HG02870 (cell line): ENCODE measurements around the gene PNLIP.
A peak's percentile ranks its signal among the peaks of the same experiment; 100 is the strongest.

Experiments used
- ATAC-seq: cut with Tn5 transposase; IDR thresholded peaks from one replicate; pipeline ENCODE4 v1.9.1; 2021; ENCODE audit warnings: mild to moderate bottlenecking, moderate library complexity; ENCODE audit not compliant: unreplicated experiment

PNLIP gene

DNA sequence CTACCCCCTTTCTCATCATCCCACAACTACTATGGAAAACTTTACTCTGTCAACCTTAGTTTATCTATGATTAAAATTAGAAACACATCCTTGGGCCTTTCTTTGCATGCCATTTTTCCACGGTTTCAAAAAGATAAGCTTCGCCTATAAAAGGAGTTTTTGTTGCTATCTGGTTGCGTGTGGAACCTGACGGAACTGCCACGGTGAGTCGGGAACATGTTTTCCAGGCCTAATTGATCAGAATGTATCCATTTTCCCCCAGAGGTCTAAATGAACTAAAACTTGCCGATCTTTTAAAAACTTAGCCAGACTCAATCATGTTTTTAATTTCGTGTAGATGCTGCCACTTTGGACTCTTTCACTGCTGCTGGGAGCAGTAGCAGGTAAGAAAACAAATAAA lies at the start of gene PNLIP:
Gene PNLIP (plus strand): TSS at position 176 of the 400 bp plus-strand sequence. CDS start 162 bp downstream, at position 338.
- ATAC-seq, result no peak

DNA sequence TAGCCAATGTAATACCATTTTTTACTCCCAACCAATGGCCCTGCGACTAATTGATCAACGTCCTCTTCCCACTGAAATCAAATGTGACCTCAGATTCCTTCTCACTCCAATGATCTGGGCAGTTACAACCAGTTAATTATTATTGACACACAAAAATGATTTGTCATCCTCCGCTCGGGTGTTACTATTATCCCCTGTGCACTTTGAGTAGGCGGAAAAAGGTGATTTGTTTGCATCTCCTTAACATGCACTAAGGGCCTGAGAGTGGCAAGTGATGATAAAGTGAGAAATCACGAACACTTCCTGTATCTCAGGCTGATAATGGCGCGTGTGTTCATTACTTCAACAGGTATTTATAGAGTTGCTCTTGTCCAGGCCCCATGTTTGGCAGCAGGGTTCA lies 40.9 kb upstream of the PNLIP start:
- ATAC-seq, result no peak

DNA sequence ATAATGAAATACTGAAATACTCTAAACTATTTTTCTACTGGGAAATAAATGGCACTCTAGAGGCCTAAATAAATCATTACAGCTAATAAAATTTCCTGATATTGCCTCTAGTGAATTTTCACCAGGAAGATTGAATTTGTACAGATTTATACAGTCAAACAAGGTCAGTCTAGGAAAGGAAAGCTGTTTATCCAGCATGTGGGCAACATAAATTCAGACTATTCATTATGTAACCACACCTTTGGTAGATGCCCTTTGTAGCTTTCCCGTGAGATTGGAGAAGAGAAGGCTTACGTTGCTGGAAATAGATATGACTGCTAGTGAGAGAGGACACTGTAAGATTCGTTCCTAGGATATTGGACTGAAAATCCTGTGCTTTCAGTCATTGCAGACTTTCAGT lies 35.2 kb upstream of the PNLIP start:
- ATAC-seq, result no peak

DNA sequence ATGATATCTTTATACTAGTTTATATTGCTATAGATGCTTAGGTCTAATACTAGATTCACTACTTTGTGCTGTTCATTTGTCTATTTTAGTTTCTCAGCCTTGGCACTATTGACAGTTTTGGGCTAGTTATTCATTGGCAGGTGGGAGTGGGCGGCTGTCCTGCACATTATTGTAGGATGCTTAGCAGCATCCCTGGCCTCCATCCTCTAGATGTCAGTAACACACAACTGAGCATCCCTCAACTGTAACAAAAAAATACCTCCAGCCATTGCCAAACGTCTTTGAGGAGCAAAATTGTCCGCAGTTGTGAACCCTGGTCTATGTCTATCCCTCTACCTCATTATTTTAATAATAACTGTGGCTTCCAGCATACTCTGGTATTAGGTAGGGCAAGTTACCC lies 34.4 kb upstream of the PNLIP start:
- ATAC-seq, result no peak

DNA sequence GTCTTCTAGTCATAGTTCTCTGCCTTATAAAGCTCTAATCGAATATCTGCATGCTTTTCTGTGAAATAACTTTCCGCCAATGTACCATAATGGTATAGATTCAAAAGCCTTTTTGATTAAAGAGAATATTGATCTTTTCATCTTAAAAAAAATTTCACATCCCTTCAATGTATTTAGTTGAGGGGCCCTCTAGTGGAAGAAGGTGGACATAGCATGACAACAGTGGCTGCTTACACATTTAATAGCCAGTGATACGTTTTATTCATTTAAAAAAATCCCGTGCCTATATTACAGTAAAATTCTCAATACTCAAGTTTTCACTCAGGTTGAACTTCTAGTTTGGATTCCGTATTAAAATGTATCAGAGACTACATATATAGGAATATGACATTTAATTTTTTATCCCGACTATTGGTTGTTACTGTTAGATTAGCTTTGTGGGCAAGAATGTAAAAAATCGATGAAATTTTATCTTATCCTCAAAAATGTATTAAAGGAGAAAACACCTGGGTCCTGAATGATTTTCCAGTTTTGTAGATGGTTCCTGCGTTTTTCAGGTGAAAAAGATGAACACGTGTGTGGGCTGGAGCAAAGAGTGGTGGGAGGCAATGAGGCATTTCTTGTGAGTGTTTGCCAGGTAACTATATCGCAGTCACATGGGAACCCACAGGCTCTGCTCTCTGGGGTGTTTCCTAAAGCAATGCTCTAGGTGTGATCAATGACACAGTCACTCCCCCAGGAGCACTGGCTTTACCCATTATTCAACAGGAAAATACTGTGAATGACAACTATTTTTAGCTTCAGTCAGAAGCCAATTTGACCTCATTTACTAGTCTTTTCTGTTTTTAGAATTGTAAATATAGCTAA lies 24.1 kb upstream of the PNLIP start:
- ATAC-seq, result peak; percentile 71

DNA sequence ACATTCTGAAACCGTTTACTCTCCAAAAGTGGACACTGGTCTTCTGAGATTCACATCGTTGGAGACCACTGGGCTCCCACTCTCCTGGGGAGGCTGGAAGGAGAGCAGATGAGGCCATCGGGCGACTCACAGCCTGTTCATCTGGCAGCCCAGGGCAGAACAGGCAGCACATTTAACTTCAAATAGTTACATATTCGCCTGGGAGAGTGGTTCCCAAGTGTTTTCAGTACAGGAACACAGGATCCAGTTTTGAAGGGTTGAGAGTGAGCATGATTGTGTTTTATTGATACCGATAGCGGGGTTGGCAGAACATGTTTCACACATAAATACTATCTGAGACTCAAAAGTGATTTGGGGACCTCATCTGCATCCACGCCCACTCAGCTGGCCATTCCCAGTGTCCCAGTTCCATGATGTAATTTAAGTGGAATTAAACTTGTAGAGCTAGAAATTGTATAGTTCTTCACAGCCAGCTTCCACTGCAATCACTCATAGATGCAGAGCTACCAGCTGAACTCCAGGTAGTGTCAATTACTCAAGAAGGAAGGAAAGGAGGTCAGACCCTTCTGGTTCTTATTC lies 22.8 kb upstream of the PNLIP start:
- no peak for ATAC-seq

DNA sequence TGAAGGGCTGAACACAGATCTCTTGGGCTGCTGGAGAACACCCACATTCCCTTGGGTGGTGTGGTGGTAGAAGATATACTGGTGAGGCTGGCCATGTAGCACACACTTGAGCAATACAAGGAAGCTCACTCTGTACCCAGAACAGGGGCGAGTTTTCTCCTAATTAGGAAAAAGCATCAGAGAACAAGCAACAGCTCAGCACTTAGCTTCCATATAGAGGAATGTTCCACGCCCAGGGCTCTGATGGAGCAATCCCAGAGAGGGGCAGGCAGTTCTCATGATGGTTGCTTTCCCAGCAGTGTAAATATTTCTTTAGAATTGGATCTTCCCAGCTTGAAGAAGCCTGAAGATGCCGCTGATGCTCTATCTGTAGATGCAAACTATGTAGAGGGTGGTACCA lies 21.0 kb upstream of the PNLIP start:
- ATAC-seq, result no peak

DNA sequence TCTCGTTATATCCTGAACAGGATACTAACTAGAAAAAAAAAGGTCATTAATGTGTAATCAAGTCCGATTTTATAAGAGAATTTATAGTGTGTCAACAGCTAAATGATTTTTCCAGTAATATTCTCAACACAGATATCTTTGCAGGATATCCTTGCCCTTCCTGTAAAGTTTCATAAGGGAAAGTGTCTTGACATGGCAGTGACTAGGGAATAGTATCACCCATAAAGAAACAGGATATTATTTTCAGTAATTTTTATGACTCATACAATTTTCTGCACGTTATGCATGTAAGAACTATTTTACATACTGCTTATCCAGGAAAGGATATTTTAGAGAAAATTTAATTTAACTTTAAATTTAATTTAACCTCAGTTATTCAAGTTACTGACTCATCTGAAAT lies 19.5 kb upstream of the PNLIP start:
- ATAC-seq, result no peak

DNA sequence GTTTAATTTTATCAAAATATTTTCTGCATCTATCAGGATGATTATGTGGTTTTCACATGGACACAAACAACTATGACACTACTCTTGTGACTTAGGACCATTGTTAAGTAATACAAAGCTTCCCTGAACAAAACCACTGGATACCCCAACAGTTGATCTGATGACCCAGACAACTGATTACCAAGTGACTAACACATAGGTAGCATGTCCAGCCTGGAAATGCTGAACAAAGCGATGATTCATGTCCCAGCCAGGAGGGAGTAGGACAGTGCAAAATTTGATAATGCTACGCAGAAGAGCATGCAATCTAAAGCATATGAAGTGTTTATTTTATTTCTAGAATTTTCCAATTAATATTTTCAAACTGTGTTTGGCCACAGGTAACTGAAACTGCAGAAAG lies 8.9 kb upstream of the PNLIP start:
- no peak for ATAC-seq

DNA sequence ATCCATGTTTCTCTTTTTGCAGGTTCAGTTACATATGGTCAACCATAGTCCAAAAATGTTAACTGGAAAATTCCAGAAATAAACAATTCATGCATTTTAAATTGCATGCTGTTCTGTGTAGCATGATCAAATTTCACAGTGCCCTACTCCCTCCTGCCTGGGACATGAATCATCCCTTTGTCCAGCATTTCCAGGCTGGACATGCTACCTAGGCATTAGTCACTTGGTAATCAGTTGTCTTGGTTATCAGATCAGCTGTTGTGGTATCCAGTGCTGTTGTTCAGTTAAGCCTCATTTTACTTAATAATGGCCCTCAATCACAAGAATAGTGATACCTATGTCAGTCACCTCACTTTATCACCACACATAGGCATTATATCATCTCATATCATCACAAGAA lies 7.3 kb upstream of the PNLIP start:
- no peak for ATAC-seq

DNA sequence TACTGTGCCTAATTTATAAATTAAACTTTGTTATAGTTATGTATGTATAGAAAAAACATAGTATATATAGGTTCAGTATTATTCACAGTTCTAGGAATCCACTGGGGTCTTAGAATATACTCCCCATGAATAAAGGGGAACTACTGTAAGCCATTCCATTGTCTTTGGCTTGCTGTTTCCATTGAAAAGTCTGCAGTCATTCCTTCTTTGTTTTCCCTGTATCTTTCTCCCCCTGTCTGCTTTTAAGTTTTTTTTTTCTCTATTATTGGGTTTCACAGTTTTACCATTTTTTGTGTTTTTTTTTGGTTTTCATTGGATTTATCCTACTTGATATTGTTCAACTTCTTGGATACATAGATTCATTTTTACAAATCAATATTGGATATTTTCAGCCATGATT lies 6.7 kb upstream of the PNLIP start:
- ATAC-seq, result no peak

DNA sequence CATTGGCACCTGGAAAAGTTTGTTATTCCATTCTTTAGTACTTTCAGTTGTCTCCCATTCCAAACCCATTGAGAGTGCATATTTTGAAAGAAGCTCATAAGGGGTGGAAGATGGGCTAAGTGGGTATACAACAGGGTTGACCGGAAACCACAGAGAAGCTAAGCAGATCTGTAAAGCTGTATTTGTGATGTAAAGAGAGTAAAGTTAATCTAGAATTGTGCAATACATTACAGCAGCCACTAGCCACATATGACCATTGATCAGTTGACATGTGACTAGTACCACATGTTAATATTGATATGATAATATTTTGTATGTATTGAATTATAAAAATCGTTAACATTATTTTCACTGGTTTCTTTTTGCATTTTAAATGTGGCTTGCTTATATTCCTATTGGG lies 4.9 kb upstream of the PNLIP start:
- ATAC-seq, result no peak

DNA sequence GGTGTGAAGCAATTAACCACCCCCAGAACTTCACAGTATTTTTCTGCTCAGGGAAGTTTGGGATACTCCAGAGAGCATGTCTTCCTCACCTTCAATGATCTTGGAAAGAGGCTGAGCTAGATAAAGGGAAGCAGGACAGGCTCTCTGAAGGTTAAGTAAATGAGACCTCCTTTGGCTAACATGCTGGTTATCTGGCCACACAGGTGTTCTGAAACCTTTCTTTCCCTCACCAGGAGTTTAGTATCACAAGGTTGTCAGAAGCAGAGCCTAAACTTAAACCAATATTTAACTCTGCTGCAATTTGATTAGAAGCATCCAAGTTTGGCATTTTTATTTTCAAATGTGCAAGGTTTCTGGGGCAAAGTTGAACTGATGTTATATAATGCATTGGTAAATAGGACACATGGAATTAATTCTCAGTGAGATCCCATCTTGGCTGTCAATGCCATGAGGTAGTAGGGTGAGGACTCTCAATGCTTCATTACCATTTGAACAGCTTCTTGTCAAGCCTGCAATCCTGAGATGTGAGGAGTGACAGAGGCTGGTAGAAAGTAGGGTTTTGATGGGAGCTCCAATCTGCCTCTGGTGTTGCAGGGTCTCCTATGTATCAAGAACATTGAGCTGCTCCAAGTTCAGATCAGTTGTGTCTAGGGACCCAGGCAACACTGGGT lies 3.6 kb upstream of the PNLIP start:
- ATAC-seq, result no peak

DNA sequence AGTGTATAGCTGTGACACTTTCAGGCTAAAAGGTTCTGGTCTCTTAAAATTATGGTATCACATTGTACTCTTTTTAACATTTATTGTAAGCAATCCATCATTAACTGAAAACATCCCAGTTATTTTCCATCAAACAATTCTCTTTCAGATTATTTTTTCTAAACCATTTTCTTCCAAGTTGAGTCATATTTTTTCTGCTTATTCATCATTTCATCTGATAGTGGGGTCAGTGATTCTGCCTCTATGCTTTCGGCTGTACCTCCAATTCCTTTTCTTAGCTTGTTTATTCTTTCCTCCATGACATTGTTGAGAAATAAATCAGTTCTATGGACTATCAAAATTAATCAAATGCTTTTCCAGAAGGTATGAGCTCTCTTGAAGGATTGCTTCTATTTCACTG lies 609 bp upstream of the PNLIP start:
- ATAC-seq, result no peak

DNA sequence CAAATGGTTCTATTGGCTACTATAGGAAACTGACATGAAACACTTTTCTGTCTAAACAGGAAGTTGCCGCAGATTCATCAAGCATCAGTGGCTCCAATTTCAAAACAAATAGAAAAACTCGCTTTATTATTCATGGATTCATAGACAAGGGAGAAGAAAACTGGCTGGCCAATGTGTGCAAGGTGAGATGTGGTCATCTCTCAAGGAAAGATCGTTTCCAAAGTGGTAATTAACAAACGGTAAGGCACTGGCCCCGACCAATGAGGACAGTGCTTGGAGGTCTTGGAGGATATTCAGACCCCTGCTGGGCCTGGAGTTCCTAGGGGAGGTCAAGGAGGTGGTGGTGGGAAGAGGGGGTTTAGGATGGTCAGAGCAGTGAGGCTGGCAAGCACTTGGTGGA lies 2.6 kb downstream of the PNLIP start:
- ATAC-seq, result no peak

DNA sequence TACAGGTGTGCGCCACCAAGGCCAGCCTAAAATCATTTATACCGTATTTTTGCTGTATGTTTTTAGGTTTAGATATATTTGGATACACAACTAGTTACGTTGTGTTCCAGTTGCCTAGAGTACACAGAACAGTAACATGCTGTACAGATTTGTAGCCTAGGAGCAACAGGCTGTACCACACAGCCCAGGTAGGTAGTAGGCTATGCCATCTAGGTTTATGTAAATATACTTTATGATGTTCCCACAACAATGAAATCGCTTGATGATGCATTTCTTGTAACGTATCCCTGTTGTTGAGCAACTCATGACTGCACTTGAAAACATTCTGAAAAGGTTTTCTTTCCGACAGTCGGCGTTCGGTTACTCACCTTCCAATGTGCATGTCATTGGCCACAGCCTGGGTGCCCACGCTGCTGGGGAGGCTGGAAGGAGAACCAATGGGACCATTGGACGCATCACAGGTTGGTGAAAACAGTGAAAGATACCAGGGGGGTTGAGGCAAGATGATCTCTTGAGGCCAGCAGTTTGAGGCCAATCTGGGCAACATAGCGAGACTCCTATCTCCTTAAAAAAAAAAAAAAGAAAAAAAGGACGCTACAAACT lies 7.7 kb downstream of the PNLIP start:
- ATAC-seq, result no peak

DNA sequence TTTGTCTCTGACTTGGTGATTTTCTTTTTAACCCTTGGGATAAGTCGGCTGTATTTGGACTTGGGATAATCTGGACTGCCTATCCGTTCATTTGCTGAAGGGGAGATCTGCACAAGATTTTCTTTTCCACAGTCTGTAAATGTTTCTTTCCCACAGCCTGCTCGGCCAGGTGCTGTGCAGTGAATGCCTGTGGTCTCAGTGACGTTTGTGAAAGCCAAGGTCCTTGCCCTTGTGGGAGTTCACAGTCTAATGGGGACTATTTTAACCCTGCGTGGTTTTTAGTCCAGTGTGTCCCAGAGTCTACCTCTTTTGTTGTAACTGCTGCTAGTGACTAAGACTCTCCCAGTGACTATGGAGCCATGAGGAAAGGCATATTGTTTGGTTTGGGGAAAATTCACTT lies 8.9 kb downstream of the PNLIP start:
- ATAC-seq, result no peak

DNA sequence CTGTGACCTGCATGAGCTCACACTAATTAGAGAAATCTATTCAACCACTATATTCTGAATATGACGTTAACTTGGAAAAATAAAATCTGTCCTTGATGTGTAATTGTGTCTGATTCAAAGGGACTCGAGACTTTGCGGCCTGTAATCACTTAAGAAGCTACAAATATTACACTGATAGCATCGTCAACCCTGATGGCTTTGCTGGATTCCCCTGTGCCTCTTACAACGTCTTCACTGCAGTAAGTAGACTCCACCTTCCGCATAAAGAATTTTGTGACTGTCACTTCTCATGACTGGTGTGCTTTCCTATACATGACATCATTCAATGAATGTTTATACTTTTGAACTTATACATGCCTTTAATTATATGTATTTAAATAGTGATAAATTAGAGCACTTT lies 10.1 kb downstream of the PNLIP start:
- no peak for ATAC-seq

DNA sequence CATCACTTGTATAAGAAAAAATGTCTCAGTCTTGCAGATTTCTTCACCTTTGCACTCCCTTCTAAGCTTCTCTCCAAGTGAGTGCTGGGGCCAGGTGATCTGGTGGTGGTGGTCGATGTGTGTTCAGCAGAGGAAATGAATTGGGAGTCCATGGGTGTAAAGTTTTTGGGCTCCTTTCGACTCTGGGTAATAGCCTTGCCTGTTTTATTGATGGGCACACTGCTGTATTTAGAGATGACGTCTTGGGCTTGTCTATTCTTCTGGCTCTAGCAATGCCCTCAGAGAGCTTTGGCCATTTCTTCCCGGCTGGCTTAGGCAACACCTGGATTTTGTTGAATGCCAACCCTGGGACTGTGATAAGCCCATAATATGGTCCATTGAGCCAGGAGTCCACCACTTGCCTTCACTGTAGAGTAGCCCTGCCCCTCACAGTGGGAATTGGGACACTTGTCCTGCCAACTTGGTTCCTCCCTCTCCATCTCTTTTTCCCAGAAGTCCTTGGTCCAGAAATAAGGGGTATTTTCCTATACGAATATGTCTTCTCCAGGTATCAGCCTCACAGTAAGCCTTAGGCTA lies 11.7 kb downstream of the PNLIP start:
- no peak for ATAC-seq

DNA sequence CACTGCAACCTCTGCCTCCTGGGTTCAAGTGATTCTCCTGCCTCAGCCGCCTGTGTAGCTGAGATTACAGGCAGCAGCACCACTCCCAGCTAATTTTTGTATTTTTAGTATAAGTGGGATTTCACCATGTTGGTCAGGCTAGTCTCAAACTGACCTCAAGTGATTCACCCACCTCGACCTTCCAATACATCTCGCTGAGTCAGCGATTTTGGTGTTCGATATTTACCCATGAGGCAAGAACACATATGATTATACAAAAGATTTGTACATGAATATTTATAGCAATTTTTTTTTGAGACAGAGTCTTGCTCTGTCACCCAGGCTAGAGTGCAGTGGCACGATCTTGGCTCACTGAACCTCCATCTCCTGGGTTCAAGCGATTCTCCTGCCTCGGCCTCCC lies 19.8 kb downstream of the PNLIP start:
- no peak for ATAC-seq

DNA sequence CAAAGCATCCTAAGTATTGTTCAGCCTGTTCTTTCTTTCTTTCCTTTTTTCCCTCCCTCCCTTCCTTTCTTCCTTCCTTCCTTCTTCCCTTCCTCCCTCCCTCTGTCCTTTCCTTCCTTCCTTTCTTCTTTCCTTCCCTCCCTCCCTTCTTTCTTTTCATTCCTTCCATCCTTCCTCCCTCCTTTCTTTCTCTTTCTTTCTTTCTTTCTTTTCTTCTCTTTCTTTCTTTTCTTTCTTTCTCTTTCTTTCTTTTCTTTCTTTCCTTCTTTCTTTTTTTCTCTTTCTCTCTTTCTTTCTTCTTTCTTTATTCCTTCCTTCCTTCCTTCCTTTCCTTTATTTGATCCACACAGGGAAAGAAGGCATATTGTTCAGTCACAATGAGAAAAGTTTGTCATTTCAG lies 21.2 kb downstream of the PNLIP start:
- ATAC-seq, result no peak
